GM18526 (cell line): ENCODE measurements around the gene IMMP1L.

Experiments used
- POLR2A ChIP-seq: IDR thresholded peaks from 3 replicates; pipeline ENCODE4 v1.6.1; 2011; ENCODE audit not compliant: insufficient read length; ENCODE audit errors: extremely low read depth

IMMP1L gene

GRCh38 chr11:31480930-31481329, 28.5 kb downstream of the IMMP1L start:
- TF ChIP-seq POLR2A = no peak

- no peak for TF ChIP-seq POLR2A
Observed at GRCh38 chr11:31479066-31479465, 30.4 kb downstream of the IMMP1L start.

- TF ChIP-seq POLR2A = no peak
Observed at GRCh38 chr11:31478223-31478590, 31.2 kb downstream of the IMMP1L start.

- no peak for TF ChIP-seq POLR2A
Observed at GRCh38 chr11:31477528-31478222, 31.7 kb downstream of the IMMP1L start.

- TF ChIP-seq POLR2A = no peak
Observed at GRCh38 chr11:31474083-31474482, 35.3 kb downstream of the IMMP1L start.

GRCh38 chr11:31464436-31464835, 45.0 kb downstream of the IMMP1L start:
- TF ChIP-seq POLR2A = no peak

GRCh38 chr11:31455177-31455576, 54.2 kb downstream of the IMMP1L start:
- no peak for TF ChIP-seq POLR2A

GRCh38 chr11:31450841-31451240, 58.6 kb downstream of the IMMP1L start:
- TF ChIP-seq POLR2A = no peak

GRCh38 chr11:31449040-31449439, 60.4 kb downstream of the IMMP1L start:
- no peak for TF ChIP-seq POLR2A

- TF ChIP-seq POLR2A = no peak
Observed at GRCh38 chr11:31445621-31446020, 63.8 kb downstream of the IMMP1L start.

- TF ChIP-seq POLR2A = no peak
Observed at GRCh38 chr11:31443802-31444201, 65.6 kb downstream of the IMMP1L start.

GRCh38 chr11:31442086-31442485, 67.3 kb downstream of the IMMP1L start:
- no peak for TF ChIP-seq POLR2A

- no peak for TF ChIP-seq POLR2A
Observed at GRCh38 chr11:31441296-31441695, 68.1 kb downstream of the IMMP1L start.

- TF ChIP-seq POLR2A = no peak
Observed at GRCh38 chr11:31437742-31438435, 71.5 kb downstream of the IMMP1L start.

GRCh38 chr11:31433851-31434250, 75.6 kb downstream of the IMMP1L start:
- no peak for TF ChIP-seq POLR2A

- no peak for TF ChIP-seq POLR2A
Observed at GRCh38 chr11:31424652-31425051, 84.8 kb downstream of the IMMP1L start.

- no peak for TF ChIP-seq POLR2A
Observed at GRCh38 chr11:31422703-31423102, 86.7 kb downstream of the IMMP1L start.
